Activated T-helper 9 cell treated with anti-CD3 and anti-CD28 coated beads, Interleukin-2, amount 50 U/mL, for 16 hours (primary cell): Measurements from ENCODE around the gene TBX19.
"Not testable (repeated sequence)": the region's sequence is repeated elsewhere in the genome, so short reads cannot be mapped to it uniquely, and the experiment has no call there.

Experiments used
- DNase-seq: peaks from one replicate; pipeline ENCODE4 v3.0.0-alpha.2; 2020; ENCODE audit warnings: low read depth

TBX19 gene

GRCh38 chr1:168320800-168321450 lies 40.2 kb downstream of the TBX19 start:
- DNase-seq = no peak

DNA sequence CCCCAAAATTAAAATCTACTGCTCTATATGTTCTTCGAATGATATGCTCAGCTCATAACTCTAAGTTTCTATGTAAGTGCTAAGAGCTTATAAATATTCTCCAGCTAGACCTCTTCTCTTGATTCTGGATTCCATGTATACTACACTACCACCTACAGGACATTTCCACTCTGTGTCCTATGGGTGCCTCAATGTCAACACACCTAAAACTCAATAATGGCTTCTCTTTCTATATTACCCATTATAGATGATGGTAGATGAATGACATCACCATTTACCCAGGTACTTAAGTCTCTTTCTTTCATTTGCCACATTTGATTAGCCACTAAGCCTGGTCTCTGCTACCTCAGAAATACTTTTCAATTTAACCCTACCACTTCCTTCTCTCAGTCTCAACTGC lies 41.3 kb downstream of the TBX19 start:
- DNase-seq = no peak

DNA sequence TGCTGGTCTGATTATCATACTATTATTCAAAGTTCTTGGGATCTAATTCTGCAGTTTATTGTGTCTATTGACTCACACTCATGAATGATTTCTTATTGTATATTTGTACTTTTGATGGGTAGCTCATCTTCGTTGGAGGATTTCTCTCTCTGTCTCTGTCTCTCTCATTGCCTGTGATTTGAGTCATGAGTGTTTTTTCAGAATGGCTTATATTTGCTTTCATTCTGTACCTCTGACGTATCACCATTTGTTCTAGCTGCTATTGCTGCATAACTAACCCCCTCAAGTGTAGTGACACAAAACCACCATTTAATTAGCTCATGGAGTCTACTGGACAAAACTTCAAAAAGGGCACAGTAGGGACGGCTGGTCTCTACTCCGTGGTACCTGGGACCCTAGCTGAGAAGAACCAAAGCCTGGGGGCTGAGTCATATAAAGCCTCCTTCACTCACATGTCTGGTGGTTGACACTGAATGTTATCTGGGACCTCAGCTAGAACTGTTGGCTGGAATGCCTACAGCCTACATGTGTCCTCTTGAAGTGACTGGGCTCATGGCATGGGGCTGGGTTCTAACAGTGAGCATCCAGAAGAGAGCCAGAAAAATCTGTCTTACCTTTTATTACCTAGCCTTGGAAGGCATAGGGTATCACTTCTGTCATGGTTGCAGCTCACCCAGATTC lies 44.2 kb downstream of the TBX19 start:
- DNase-seq = no peak

- no peak for DNase-seq
These were observed 48.2 kb downstream of the TBX19 start for GRCh38 chr1:168328731-168329364.

DNA sequence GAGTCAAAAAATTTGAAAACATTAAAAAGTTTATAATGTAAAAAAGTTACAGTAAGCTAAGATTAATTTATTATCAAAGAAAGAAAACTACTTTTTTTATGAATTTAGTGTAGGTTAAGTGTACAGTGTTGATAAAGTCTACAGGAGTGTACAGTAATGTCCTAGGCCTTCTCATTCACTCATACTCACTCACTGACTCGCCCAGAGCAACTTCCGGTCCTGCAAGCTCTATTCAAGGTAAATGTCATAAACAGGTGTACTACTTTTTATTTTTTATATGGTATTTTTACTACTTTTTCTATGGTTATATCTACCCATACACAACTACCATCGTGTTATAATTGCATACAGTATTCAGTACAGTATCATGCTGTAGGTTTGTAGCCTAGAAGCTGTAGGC lies 49.6 kb downstream of the TBX19 start:
- DNase-seq = no peak

- no peak for DNase-seq
These were observed 50.9 kb downstream of the TBX19 start for GRCh38 chr1:168331569-168331968.

GRCh38 chr1:168333562-168334276 lies 53.0 kb downstream of the TBX19 start:
- no peak for DNase-seq

DNA sequence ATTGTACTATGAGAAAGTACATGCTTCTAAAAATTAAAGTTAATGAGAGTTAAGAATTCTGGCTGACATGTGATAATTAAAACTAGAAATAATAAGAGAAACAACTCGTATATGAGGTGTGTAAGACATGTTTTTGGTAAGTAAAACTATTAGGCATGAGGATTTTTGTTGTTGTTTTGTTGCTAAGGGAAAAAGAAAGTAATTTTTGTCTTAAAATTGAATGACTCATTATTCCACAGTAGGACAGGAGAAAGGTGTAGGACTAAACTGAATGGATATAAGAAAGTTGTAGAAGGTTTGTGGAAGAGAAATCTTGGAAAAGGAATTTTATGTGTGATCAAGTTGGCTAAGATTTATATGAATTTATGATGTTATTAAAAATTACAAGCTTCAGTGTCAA lies 54.8 kb downstream of the TBX19 start:
- DNase-seq = no peak

DNA sequence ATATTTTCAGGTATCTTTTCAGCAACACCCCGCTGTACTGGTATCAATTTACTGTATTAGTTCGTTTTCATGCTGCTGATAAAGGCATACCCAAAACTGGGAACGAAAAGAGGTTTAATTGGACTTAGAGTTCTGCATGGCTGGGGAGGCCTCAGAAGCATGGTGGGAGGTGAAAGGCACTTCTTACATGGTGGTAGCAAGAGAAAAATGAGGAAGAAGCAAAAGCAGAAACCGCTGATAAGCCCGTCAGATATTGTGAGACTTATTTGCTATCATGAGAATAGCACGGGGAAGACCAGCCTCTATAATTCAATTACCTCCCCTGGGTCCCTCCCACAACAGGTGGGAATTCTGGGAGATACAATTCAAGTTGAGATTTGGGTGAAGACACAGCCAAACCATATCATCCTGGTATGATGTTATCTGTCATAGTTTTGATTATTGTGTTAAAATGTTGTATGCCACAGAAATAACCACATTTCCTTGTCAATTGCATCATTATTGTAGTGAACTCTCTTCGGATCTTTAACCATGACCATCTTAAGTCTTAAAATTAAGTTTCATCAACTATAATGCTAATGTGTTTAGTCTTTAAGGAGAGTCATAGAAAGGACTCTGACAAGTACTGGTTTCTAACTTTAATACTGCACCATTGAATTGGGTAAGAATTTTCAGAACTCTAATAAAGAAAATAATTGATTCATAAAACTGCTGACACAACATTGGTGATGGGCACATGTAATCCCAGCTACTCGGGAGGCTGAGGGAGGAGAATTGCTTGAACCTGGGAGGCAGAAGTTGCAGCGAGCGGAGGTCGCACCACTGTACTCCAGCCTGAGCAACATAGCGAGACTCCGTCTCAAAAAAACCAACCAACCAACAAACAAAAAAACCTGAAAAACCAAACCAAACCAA lies 58.2 kb downstream of the TBX19 start:
- DNase-seq = no peak

GRCh38 chr1:168340781-168341482 lies 60.3 kb downstream of the TBX19 start:
- no peak for DNase-seq

GRCh38 chr1:168341483-168341975 lies 60.9 kb downstream of the TBX19 start:
- no peak for DNase-seq

GRCh38 chr1:168342572-168343280 lies 62.0 kb downstream of the TBX19 start:
- peak; percentile 82 for DNase-seq

DNA sequence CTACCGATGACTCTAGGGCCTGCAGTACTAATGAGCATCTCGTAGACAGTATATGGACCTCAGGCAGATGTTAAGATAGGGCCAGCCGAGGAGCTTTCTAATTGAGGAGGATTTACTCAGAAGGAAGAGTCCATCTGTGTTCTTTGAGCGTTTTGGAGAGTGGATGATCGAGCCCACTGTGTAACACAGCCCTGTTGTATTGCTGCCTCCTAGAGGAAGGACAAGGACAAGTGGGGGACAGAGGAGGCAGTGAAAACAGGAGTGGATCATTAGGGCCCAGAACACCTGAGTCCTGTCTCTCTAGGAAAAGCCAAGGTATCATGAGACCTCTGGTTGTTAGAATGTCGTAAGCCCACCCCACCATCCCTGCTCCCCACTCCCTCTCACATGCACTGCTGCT lies 62.9 kb downstream of the TBX19 start:
- DNase-seq = no peak

GRCh38 chr1:168344517-168344916 lies 63.8 kb downstream of the TBX19 start:
- no peak for DNase-seq

- DNase-seq = no peak
These were observed 65.3 kb downstream of the TBX19 start for GRCh38 chr1:168345939-168346338.

DNA sequence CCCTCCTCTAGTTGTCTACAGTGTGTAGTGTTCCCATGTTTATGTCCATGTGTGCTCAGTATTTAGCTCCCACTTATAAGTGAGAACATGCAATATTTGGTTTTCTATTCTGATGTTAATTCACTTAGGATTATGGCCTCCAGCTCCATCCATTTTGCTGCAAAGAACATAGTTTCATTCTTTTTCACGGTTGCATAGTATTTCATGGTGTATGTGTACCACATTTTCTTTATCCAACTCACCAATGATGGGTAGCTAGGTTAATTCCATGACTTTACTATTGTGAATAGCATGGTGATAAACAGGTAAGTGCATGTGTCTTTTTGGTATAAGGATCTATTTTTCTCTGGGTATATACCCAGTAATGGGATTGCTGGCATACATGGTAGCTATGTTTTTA lies 67.0 kb downstream of the TBX19 start:
- no peak for DNase-seq

DNA sequence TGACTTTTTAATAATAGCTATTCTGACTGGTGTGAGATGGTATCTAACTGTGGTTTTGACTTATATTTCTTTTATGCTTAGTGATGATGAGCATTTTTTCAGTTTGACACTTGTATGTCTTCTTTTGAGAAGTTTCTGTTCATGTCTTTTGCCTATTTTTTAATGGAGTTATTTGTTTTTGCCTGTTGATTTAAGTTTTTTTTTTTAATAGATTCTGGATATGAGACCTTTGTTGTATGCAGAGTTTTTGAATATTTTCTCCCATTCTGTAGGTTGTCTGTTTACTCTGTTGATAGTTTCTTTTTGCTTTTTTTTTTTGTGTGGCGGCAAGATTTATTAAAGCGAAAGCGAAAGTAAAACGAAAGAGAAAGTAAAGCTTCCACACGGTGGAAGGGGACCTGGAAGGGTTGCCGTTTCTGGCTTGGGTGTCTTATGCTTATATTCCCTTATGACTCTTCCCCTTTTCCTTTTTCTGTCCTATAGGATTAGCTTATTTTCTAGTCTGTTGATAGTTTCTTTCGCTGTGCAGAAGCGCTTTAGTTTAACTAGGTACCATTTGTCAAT lies 67.6 kb downstream of the TBX19 start:
- DNase-seq = no peak

- DNase-seq = not testable (repeated sequence)
These were observed 73.9 kb downstream of the TBX19 start for GRCh38 chr1:168354335-168355269.
